ENCODE data around the gene PC. TPM values are rescaled to one million over a fixed set of nuclear protein-coding genes. Genes with fewer than 3 reads are reported as not detected.

The PC gene
- total RNA-seq, 1 donor from 2014 or later, result 4.7 TPM

DNA sequence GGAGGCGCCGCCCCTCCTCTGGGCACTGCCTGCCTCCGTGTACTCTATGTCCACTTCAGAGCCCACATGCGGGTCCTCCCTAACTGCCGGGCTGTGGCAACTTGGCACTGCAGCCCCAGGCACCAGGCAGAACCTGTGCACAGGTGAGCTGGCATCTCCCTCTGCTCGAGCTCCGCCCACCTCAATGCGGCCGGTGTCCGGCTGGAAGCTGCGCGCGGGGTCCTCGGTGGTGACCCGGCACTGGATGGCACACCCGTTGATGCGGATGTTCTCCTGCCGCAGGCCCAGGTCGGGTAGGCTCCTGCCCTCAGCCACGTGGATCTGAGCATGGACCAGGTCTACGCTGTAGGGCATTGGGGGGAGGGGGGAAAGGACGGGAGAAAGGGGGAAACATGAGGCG, 92.2 kb downstream of the PC start:
- no peak for DNase-seq (ENCODE audit: low read depth)
- TF ChIP-seq, protein P1, sequence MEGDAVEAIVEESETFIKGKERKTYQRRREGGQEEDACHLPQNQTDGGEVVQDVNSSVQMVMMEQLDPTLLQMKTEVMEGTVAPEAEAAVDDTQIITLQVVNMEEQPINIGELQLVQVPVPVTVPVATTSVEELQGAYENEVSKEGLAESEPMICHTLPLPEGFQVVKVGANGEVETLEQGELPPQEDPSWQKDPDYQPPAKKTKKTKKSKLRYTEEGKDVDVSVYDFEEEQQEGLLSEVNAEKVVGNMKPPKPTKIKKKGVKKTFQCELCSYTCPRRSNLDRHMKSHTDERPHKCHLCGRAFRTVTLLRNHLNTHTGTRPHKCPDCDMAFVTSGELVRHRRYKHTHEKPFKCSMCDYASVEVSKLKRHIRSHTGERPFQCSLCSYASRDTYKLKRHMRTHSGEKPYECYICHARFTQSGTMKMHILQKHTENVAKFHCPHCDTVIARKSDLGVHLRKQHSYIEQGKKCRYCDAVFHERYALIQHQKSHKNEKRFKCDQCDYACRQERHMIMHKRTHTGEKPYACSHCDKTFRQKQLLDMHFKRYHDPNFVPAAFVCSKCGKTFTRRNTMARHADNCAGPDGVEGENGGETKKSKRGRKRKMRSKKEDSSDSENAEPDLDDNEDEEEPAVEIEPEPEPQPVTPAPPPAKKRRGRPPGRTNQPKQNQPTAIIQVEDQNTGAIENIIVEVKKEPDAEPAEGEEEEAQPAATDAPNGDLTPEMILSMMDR (conservative IDR thresholded peaks at IDR 0.05; ENCODE audit: low read depth, low read length), result no peak
- H3K4me3 ChIP-seq (ENCODE audit: low read depth, low read length), result no peak overlapping the region

DNA sequence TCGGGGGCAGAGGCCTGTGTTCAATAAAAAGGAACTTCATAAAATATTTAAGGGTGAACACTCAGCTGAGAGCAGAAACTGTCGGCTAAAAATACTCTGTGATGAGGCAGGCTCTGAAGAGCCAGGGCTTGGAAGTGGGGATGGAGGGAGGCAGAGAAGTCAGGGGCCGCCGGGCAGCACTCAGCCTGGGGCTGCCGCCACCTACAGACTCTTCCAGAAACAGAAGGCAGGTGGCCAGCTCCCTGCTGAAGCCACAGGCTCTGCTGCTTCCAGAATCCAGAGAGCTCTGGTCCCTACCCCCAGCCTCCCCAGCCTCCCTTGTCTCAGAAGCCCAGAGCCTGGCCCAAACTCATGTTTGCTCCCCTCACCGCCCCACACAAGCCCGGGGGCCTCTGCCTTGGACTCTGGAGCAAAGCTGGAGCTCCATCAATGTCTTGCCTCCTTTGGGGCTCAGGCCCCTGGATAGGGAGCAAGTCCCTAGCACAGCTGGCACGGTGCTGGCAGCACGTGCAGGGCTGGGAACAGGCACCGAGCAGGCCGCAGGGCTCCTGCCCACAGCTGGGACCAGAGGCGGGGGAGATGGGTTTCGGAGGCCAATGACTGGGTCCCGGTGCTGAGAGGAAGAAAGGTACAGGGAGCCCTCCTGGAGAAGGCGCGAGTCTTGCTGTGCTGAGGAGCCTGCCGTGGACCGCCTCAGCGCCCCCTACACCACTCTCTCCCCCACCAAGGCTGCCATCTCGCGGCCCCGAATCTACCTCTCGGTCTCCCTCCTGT, 93.1 kb downstream of the PC start:
- no peak overlapping the region for H3K4me3 ChIP-seq (ENCODE audit: low read depth, low read length)
- no peak for DNase-seq (ENCODE audit: low read depth)
- TF ChIP-seq, protein P1 (conservative IDR thresholded peaks at IDR 0.05; ENCODE audit: low read depth, low read length), result no peak

DNA sequence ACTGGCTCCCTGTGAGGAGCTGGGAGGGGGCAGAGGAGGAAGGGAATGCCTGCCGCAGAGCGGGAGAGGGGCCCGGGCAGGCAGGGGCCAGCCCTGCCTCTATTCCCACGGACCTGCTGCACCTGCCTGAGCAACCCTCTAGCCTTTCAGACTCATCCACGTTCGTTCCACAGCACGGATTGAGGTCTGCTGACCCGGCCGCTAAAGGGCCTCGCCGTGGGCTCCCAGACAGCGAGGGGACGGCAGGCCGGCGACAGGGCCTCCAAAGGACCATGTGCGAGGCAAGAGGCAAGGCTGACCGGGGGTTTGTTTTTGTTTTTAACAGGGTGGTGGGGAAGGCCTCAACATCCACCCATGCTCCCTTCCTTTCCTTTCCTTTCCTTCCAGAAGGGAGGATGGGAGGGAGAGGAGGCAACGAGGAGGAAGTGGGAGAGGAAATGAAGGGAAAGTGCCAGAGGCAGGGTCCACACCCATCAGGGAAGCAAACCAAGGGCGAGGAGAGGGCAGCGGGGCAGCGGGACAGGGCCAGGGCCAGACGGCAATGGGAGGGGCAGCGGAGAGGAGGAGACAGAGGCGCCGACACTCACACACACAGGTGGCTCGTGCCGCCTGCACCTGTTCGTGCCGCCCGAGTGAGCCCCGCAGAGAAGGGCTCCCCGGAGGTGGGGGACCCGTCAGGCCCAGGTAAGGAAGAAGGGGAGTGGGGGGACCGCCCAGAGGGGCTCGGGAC, 93.8 kb downstream of the PC start:
- DNase-seq (ENCODE audit: low read depth), result no peak
- TF ChIP-seq, protein P1 (conservative IDR thresholded peaks at IDR 0.05; ENCODE audit: low read depth, low read length), result no peak
- H3K4me3 ChIP-seq (ENCODE audit: low read depth, low read length), result no peak overlapping the region

DNA sequence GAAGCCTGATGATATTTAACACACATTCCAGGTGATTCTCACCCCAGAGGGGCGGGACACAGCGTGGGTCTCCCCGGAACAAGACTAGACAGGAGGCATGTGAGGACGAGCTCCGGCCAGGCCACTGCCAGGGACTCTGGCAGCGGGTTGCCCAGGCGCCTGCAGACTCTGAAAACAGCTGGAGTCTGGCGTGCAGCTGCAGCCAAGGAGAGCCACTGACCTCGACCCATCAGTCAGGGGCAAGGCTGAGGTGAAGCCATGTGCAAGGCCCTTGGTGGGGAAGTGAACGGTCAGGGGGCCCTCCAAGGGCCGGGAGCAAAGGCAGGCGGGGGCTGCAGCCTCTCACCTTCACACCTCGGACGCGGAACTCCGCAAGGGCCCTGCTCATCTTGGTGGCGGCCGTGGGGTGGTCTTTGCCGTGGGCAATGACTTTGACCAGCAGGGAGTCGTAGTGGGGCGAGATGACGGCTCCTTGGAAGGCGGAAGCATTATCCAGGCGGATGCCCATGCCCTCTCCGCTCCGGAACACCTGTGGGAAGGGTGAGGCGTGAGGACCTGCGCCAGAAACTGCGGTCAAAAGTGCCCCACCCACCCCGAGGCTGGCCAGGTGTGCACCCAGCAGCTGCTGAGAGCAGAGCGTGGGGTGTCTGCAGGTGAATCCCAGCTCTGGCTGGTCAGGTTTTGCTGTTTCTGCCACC, 94.6 kb downstream of the PC start:
- TF ChIP-seq, protein P1 (conservative IDR thresholded peaks at IDR 0.05; ENCODE audit: low read depth, low read length), result no peak
- no peak overlapping the region for H3K4me3 ChIP-seq (ENCODE audit: low read depth, low read length)
- DNase-seq (ENCODE audit: low read depth), result no peak

DNA sequence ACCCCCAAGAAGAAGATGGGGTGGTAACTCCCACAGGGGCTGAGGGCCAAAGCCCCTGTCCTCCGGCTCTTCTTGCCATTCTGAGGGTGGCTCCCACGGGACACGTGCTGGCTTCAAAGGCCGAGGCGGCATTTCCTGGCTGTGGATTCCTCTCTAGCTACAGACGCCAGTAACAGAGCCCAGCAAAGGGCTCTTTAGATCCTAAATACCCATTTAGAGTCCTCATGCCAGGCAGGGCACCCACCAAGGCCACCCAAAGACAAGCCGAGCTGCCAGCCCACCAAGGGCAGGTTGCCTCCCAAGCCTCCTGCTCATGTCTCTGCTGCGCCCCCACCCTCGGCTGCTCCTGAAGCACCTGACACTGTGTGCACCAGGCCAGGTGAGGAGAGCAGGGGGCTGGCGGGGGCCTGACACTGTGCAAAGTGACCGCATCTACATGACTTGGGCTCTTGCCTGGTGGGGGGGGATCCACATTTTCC, 95.6 kb downstream of the PC start:
- no peak for DNase-seq (ENCODE audit: low read depth)
- TF ChIP-seq, protein P1 (conservative IDR thresholded peaks at IDR 0.05; ENCODE audit: low read depth, low read length), result no peak

DNA sequence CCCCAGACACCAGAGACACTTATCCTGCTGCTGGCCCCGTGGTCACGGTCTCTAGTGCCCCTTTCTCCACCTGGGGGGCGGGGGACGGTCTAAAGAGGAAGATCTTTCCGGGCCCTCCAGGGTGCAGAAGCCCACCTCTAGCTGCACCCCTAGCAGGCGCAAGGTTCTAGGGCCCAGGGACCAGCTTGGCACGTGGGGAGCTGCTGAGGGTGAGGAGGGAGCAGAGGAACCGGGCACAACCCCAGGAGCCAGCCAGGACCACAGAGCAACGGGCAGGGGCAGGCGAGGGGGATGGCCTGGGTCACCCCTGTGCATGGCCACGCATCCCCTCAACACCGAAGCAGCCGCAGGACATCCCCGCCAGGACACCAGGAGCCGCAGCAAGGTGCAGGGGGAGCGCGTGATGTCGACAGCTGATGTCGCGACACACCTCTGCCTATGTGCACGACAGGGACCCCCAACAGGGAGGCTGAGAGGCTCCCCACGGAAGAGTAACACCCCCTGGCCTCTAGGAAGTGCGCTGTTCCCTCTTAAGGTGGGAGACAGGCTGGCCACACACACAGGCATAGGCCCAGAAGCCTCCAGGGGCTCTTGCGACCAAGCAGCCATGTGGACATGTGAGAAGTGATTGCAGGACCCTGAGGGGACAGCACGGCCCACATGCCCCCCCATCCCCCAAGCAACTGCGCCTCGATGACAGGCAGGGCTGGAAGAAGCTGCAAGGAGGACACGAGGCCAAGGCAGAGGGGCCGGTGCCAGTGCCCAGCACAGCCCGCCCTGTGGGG, 96.2 kb downstream of the PC start:
- TF ChIP-seq, protein P1 (conservative IDR thresholded peaks at IDR 0.05; ENCODE audit: low read depth, low read length), result no peak
- DNase-seq (ENCODE audit: low read depth), result no peak
- H3K4me3 ChIP-seq (ENCODE audit: low read depth, low read length), result no peak overlapping the region

More for the DNA sequence above, 95.6 kb downstream of the PC start:
- no peak overlapping the region for H3K4me3 ChIP-seq (ENCODE audit: low read depth, low read length)

Data from epithelial cell of proximal tubule (primary cell).